Activated T-helper 1 cell treated with anti-CD3 and anti-CD28 coated beads, Interleukin-12 subunit alpha, Interleukin-12 subunit beta, Interleukin-2, Interleukin-4 antibody, amounts not matched to agents 30 ng/mL and 10 ng/mL and 1 ng/mL, durations not matched to agents 14 hours and 24 hours and 36 hours (primary cell): ENCODE data around the gene SMURF1. TPM values are rescaled to one million over a fixed set of nuclear protein-coding genes. Genes with fewer than 3 reads are reported as not detected.
"Not testable (repeated sequence)": the region's sequence is repeated elsewhere in the genome, so short reads cannot be mapped to it uniquely, and the experiment has no call there.

Experiments
- DNase-seq: peaks from one replicate; pipeline ENCODE4 v3.0.0; 2021; ENCODE audit warnings: low spot score
- H3K27ac Mint-ChIP-seq: one replicate; pipeline ENCODE4 v1.8.0; 2021; ENCODE audit warnings: mild to moderate bottlenecking, mixed read lengths
- H3K27me3 Mint-ChIP-seq: one replicate; pipeline ENCODE4 v1.8.0; 2022; ENCODE audit warnings: mild to moderate bottlenecking, moderate library complexity, mixed read lengths; ENCODE audit not compliant: insufficient read depth
- H3K36me3 Mint-ChIP-seq: one replicate; pipeline ENCODE4 v1.8.0; 2021; ENCODE audit warnings: low read depth, mixed read lengths
- H3K4me1 Mint-ChIP-seq: one replicate; pipeline ENCODE4 v1.8.0; 2021; ENCODE audit warnings: low read depth, mixed read lengths
- H3K4me3 Mint-ChIP-seq: one replicate; pipeline ENCODE4 v1.8.0; 2021; ENCODE audit warnings: mild to moderate bottlenecking, moderate library complexity, mixed read lengths
- H3K9me3 Mint-ChIP-seq: one replicate; pipeline ENCODE4 v1.8.0; 2021; ENCODE audit warnings: mixed read lengths
- intact Hi-C: fragments of 100-400 bp; cut with micrococcal nuclease; formaldehyde crosslinking; loops from one replicate; pipeline ENCODE4 v1.15.1; 2024
- total RNA-seq: library from RNA; stranded (reverse); gene quantifications from 2 replicates; pipeline ENCODE4 v1.2.3, GENCODE V29; 2022

The SMURF1 gene
- total RNA-seq, 1 donor from 2014 or later, result 15.9 TPM

- not testable (repeated sequence) for H3K4me3 Mint-ChIP-seq, H3K27ac Mint-ChIP-seq, H3K27me3 Mint-ChIP-seq, H3K4me1 Mint-ChIP-seq, H3K9me3 Mint-ChIP-seq, DNase-seq
- intact Hi-C loops, result loop anchor here (5.0 kb wide), 1 partner anchor 97 kb away; the partner anchor contains the start of gene SMURF1
- peaks cover 56% of the 10 kb centered on the region for H3K36me3 Mint-ChIP-seq
Observed at GRCh38 chr7:99044858-99045257, 99.0 kb downstream of the SMURF1 start.

GRCh38 chr7:99042957-99043356 lies 101.0 kb downstream of the SMURF1 start:
- peaks cover 59% of the 10 kb centered on the region for H3K36me3 Mint-ChIP-seq
- intact Hi-C loops, result loop anchor here (5.0 kb wide), 1 partner anchor 99 kb away; the partner anchor contains the start of gene SMURF1
- no peak for DNase-seq
- no peaks in the 10 kb centered on the region for H3K9me3 Mint-ChIP-seq
- H3K27me3 Mint-ChIP-seq, result no peaks in the 10 kb centered on the region
- no peak overlapping the region for H3K4me3 Mint-ChIP-seq
- no peak overlapping the region for H3K27ac Mint-ChIP-seq
- H3K4me1 Mint-ChIP-seq, result peaks cover 4% of the 10 kb centered on the region

- peaks cover 60% of the 10 kb centered on the region for H3K36me3 Mint-ChIP-seq
Observed at GRCh38 chr7:99041526-99041925, 102.4 kb downstream of the SMURF1 start.

DNA sequence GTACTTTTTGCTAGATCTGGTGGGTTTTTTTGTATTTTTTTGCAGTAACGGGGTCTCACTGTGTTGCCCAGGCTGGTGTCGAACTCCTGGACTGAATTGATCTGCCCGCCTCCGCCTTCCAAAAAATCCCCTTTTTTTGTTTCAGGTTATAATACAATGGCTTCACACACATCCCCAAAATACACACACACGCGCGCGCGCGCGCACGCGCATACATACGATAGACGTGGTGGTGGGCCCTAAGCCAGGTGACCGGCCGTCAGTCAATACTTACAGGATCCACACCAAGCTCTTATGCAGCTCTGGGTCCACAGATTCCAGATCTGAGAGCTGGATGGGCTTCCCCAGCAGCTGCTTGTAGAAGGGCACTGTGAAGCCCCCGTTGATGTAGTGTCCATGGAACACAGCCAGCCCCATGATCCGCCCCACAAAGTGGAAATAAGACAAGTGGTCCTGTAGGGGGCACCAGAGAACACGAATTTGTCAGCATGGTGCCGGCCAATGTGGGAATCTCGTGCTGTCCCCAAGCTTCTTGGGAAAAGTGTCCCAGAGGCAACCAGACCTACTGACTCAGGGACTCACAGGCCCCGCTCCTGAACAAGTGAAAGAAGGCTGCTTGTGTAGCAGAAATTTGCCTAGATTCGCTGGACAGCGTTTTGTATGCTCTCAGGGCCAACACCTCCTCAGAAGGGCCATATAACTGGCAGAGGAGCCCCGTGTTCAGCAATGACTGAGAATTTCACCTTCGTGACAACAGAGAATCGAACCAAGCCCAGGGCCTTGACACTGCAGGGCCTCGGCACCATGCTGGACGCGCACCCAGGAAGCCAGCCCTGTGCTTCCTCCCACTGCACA lies 103.6 kb downstream of the SMURF1 start:
- Mint-ChIP-seq H3K27ac (peak overlapping the region; percentile 58), H3K36me3 (peaks cover 60% of the 10 kb centered on the region), H3K9me3 (no peaks in the 10 kb centered on the region), H3K27me3 (no peaks in the 10 kb centered on the region), H3K4me1 (peaks cover 4% of the 10 kb centered on the region), H3K4me3 (no peak overlapping the region)
- intact Hi-C loops, result loop anchor here (1.0 to 5.0 kb wide), 3 partner anchors 102 to 368 kb away; partner anchors contain the start of genes BUD31, PDAP1 and SMURF1
- DNase-seq, result peak; percentile 38

More at GRCh38 chr7:99041526-99041925, 102.4 kb downstream of the SMURF1 start:
- Mint-ChIP-seq H3K27me3 (no peaks in the 10 kb centered on the region), H3K9me3 (no peaks in the 10 kb centered on the region), H3K4me1 (peaks cover 4% of the 10 kb centered on the region), H3K4me3 (no peak overlapping the region), H3K27ac (no peak overlapping the region)
- DNase-seq, result no peak
- intact Hi-C loops, result loop anchor here (5.0 kb wide), 1 partner anchor 101 kb away; the partner anchor contains the start of gene SMURF1

DNA sequence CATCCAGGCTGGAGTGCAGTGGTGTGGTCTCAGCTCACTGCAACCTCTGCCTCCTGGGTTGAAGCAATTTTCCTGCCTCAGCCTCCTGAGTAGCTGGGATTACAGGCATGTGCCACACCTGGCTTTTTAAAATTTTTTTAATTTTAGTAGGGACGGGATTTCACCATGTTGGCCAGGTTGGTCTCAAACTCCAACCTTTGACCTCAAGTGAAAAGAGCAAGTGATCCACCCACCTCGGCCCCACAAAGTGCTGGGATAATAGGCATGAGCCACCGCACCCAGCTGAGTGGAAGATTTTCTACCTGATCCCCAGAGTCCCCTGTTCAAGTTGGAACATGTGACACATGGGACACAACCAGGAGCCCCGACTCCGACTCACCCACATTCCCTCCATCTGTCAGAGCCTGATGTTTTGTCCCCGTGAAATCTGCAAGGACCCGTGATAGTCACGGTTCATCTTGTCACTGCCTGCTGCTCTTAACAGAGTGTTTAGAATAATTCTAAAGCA lies 104.5 kb downstream of the SMURF1 start:
- no peak for DNase-seq
- Mint-ChIP-seq H3K4me3 (no peak overlapping the region), H3K27me3 (no peaks in the 10 kb centered on the region), H3K36me3 (peaks cover 62% of the 10 kb centered on the region), H3K9me3 (no peaks in the 10 kb centered on the region), H3K4me1 (peaks cover 4% of the 10 kb centered on the region), H3K27ac (no peak overlapping the region)
- intact Hi-C loops, result no loop called here

GRCh38 chr7:99038086-99038855 lies 105.6 kb downstream of the SMURF1 start:
- Mint-ChIP-seq H3K4me3 (no peak overlapping the region), H3K4me1 (peaks cover 4% of the 10 kb centered on the region), H3K27ac (no peak overlapping the region), H3K9me3 (no peaks in the 10 kb centered on the region), H3K36me3 (peaks cover 54% of the 10 kb centered on the region), H3K27me3 (no peaks in the 10 kb centered on the region)
- intact Hi-C loops, result no loop called here
- no peak for DNase-seq

DNA sequence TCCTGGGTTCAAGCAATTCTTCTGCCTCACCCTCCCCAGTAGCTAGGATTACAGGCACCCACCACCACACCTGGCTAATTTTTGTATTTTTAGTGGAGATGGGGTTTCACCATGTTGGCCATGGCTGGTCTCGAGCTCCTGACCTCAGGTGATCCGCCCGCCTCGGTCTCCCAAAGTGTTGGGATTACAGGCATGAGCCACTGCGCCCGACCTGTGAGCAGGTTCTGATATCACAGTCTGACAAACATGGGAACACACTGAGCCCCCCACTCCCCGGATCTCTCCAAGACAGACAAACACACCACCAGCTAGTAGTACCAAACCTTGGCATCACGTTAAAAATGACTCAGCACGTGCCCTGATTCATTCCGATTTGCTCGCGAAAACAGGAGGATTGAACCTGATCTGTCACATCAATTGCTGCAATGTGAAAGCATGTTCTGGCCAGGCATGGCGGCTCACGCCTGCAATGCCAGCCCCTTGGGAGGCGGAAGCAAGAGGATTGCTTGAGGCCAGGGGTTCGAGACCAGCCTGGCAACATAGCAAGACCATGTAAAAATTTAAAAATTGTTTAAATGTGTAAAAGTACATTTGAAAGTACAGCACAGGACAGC lies 106.5 kb downstream of the SMURF1 start:
- no peak for DNase-seq
- intact Hi-C loops, result no loop called here
- Mint-ChIP-seq H3K4me1 (peaks cover 4% of the 10 kb centered on the region), H3K27ac (no peak overlapping the region), H3K4me3 (no peak overlapping the region), H3K9me3 (no peaks in the 10 kb centered on the region), H3K36me3 (peaks cover 50% of the 10 kb centered on the region), H3K27me3 (no peaks in the 10 kb centered on the region)

DNA sequence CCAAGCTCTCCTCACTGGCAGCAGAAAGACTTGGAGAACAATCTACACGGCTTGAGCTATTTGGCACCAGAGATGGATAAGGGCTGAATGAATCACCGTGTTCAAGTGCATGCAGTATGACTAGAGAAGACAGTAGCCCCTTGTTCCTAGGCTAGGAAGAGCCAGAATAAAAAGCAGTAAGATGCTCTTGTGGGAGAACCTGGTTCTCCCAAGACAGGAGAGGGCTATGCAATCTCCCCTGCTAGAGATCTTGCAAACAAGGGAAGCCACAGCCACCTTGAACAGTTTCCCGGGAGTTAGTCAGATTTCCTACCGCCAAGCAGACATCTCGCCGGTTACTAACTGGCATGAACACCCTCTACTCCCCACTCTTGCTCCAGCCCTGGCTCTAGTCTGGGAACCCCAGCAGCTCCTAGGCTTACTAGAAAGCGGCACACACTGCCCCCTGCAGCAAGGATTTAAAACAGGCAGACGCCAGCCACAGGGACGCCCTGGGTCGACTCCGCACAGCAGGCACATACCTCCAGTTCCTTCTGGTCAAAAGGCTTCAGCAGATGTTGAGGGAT lies 107.3 kb downstream of the SMURF1 start:
- H3K27me3 Mint-ChIP-seq, result no peaks in the 10 kb centered on the region
- no peaks in the 10 kb centered on the region for H3K9me3 Mint-ChIP-seq
- no peak overlapping the region for H3K4me3 Mint-ChIP-seq
- H3K36me3 Mint-ChIP-seq, result peaks cover 49% of the 10 kb centered on the region
- H3K27ac Mint-ChIP-seq, result no peak overlapping the region
- peaks cover 4% of the 10 kb centered on the region for H3K4me1 Mint-ChIP-seq
- DNase-seq, result no peak
- intact Hi-C loops, result no loop called here

DNA sequence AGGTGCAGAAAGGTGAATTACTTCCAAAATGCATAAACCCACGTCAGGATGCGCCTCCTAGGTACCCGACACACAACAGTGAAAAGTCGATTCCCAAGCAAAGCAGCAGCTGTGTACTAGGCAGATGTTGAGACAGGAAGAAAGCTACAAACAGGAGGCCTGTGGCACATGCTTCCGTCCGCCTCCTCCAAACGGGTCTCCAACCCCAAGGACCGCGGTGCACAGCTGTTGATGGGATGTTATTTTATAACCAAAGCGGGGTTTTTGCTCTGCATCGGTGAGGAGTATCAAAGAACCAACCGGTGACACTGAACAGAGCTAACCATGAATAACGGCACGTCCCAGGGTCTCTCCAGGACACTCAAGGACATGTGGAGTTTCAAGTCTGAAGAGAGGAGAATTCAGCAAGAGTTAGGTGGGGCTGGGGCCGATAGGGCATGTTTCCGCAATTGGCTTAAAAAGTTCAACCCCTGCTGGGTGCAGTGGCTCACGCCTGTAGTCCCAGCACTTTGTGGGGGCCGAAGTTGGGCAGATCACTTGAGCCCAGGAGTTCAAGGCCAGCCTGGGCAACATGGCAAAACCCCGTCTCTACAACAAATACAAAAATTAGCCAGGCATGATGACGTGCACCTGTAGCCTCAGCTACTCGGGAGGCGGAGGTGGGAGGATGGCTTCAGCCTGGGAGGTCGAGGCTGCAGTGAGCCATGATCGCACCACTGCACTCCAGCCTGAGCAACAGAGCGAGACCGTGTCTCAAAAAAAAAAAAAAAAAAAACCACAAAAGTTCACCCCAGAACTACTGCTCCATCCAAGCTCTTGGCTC lies 108.0 kb downstream of the SMURF1 start:
- Mint-ChIP-seq H3K4me1 (peaks cover 4% of the 10 kb centered on the region), H3K27ac (no peak overlapping the region), H3K27me3 (no peaks in the 10 kb centered on the region), H3K36me3 (peaks cover 51% of the 10 kb centered on the region), H3K9me3 (no peaks in the 10 kb centered on the region), H3K4me3 (no peak overlapping the region)
- no peak for DNase-seq
- intact Hi-C loops, result no loop called here

- no peaks in the 10 kb centered on the region for H3K9me3 Mint-ChIP-seq
- H3K27ac Mint-ChIP-seq, result no peak overlapping the region
- no peaks in the 10 kb centered on the region for H3K27me3 Mint-ChIP-seq
- H3K4me3 Mint-ChIP-seq, result no peak overlapping the region
- H3K4me1 Mint-ChIP-seq, result no peaks in the 10 kb centered on the region
- intact Hi-C loops, result no loop called here
- no peak for DNase-seq
- peaks cover 48% of the 10 kb centered on the region for H3K36me3 Mint-ChIP-seq
Observed at GRCh38 chr7:99034932-99035722, 108.8 kb downstream of the SMURF1 start.

- Mint-ChIP-seq H3K4me3 (no peak overlapping the region), H3K27me3 (no peaks in the 10 kb centered on the region), H3K36me3 (peaks cover 51% of the 10 kb centered on the region), H3K4me1 (no peaks in the 10 kb centered on the region), H3K27ac (no peak overlapping the region), H3K9me3 (no peaks in the 10 kb centered on the region)
- no peak for DNase-seq
- intact Hi-C loops, result no loop called here
Observed at GRCh38 chr7:99033765-99034164, 110.1 kb downstream of the SMURF1 start.
